Endothelial cell of umbilical vein (primary cell): ENCODE data around the gene CERS3. TPM values are rescaled to one million over a fixed set of nuclear protein-coding genes. Genes with fewer than 3 reads are reported as not detected.

ENCODE experiments used
- BruUV-seq: library from RNA; stranded (reverse); fragments of 400-500 nt; replicated peaks from 2 replicates; lab custom pipeline; 2021; lab: Mats Ljungman, UMichigan
- CTCF ChIA-PET: fragments of 300-600, 350-600 bp; sonication (Branson Sonifier 250); formaldehyde crosslinking; loops from one replicate; lab custom pipeline; 2021; ENCODE audit warnings: antibody characterized with exemption, inconsistent platforms; lab: Charles Lee
- POLR2A ChIA-PET: fragments of 300-600, 350-600 bp; sonication (Branson Sonifier 250); formaldehyde crosslinking; loops from one replicate; lab custom pipeline; 2021; ENCODE audit warnings: antibody characterized with exemption, inconsistent platforms; lab: Charles Lee
- DNase-seq: peaks from one replicate; pipeline ENCODE4 v3.0.0-alpha.2; 2011; ENCODE audit warnings: low read depth, low spot score
- FAIRE-seq: peaks from 2 replicates; lab custom pipeline; 2011; peaks lifted over from hg19 to GRCh38; lab: Jason Lieb, UNC
- H2AFZ ChIP-seq: 2 replicates; pipeline ENCODE4 v1.6.0; 2012; ENCODE audit warnings: low read depth, low read length, control low read depth, inconsistent platforms
- H3K27ac ChIP-seq: 2 replicates; pipeline ENCODE4 v1.5.1; 2011; ENCODE audit warnings: low read depth, mild to moderate bottlenecking, control low read depth, low read length, moderate library complexity; ENCODE audit not compliant: insufficient read depth
- H3K27me3 ChIP-seq, 2 experiments: 2 replicates each; pipeline versions ENCODE4 v1.6.0 to v1.6.1; 2011; ENCODE audit warnings: low read length in 2 of 2, mixed read lengths in 1 of 2; ENCODE audit not compliant: control insufficient read depth in 2 of 2, insufficient read depth in 2 of 2
- H3K36me3 ChIP-seq, 2 experiments: 2 replicates in 1 of 2; 3 replicates in 1 of 2; pipeline ENCODE4 v1.5.1; 2011; ENCODE audit warnings: low read length in 2 of 2, mild to moderate bottlenecking in 1 of 2, moderate library complexity in 1 of 2; ENCODE audit not compliant: control insufficient read depth in 2 of 2, insufficient read depth in 2 of 2; ENCODE audit errors: extremely low read depth in 1 of 2
- H3K4me1 ChIP-seq: 3 replicates; pipeline ENCODE4 v1.5.1; 2011; ENCODE audit warnings: mild to moderate bottlenecking, low read length; ENCODE audit not compliant: control insufficient read depth, insufficient read depth; ENCODE audit errors: extremely low read depth
- H3K4me2 ChIP-seq: 2 replicates; pipeline ENCODE4 v1.6.1; 2011; ENCODE audit warnings: low read length, control low read depth, mixed read lengths; ENCODE audit not compliant: insufficient read depth
- H3K4me3 ChIP-seq, 3 experiments: fragments of 200-600 bp in 1 of 3; sonication (generic), shearing (Covaris generic) in 1 of 3; replicated peaks in 1 of 3; 2 replicates each; pipeline ENCODE4 v1.5.1; 2011 to 2016; ENCODE audit warnings: control low read depth in 3 of 3, low read length in 3 of 3, mild to moderate bottlenecking in 2 of 3, inconsistent platforms in 1 of 3, low read depth in 1 of 3, moderate library complexity in 1 of 3; ENCODE audit not compliant: insufficient read depth in 1 of 3
- H3K79me2 ChIP-seq: 2 replicates; pipeline ENCODE4 v1.6.0; 2012; ENCODE audit warnings: low read length, inconsistent platforms; ENCODE audit not compliant: control insufficient read depth, insufficient read depth
- H3K9ac ChIP-seq: replicated peaks from 2 replicates; pipeline ENCODE3; 2011; ENCODE audit warnings: low read length, control low read depth; ENCODE audit not compliant: insufficient read depth; ENCODE audit errors: extremely low read depth
- H3K9me1 ChIP-seq: replicated peaks from 3 replicates; pipeline ENCODE4 v1.6.0; 2011; ENCODE audit warnings: mild to moderate bottlenecking, low read length; ENCODE audit not compliant: control insufficient read depth, insufficient read depth; ENCODE audit errors: extremely low read depth
- H3K9me3 ChIP-seq: replicated peaks from 2 replicates; pipeline ENCODE4 v1.5.1; 2012; ENCODE audit warnings: low read length, inconsistent platforms; ENCODE audit not compliant: control insufficient read depth, insufficient read depth
- H4K20me1 ChIP-seq: replicated peaks from 2 replicates; pipeline ENCODE3; 2011; ENCODE audit warnings: mild to moderate bottlenecking, low read length; ENCODE audit not compliant: control insufficient read depth, insufficient read depth; ENCODE audit errors: extremely low read depth
- EZH2 ChIP-seq: IDR thresholded peaks from 2 replicates; pipeline ENCODE4 v1.6.1; 2012; ENCODE audit warnings: borderline replicate concordance, low read depth, mild to moderate bottlenecking, moderate library complexity, low read length, inconsistent platforms; ENCODE audit not compliant: severe bottlenecking
- FOS ChIP-seq: IDR thresholded peaks from 2 replicates; pipeline ENCODE4 v1.6.1; 2011; ENCODE audit warnings: mild to moderate bottlenecking, low read length, moderate library complexity, borderline replicate concordance; ENCODE audit not compliant: insufficient read depth
- GATA2 ChIP-seq: IDR thresholded peaks from 2 replicates; pipeline ENCODE4 v1.7.0; 2011; ENCODE audit warnings: low read depth, mild to moderate bottlenecking, moderate library complexity, mixed read lengths, low read length; ENCODE audit not compliant: insufficient read length, insufficient read depth
- JUN ChIP-seq: IDR thresholded peaks from 2 replicates; pipeline ENCODE4 v1.6.1; 2011; ENCODE audit warnings: borderline replicate concordance, low read depth; ENCODE audit not compliant: insufficient read length, insufficient read depth
- MYC ChIP-seq: IDR thresholded peaks from one replicate; pipeline ENCODE4 v1.6.1; 2011; ENCODE audit warnings: mild to moderate bottlenecking, low read depth, low read length
- POLR2A ChIP-seq: IDR thresholded peaks from 2 replicates; pipeline ENCODE4 v1.6.1; 2012; ENCODE audit warnings: low read depth, mild to moderate bottlenecking, control low read depth, low read length
- POLR2AphosphoS5 ChIP-seq: IDR thresholded peaks from 2 replicates; pipeline ENCODE4 v1.6.1; 2012; ENCODE audit warnings: low read depth, mild to moderate bottlenecking, control low read depth, low read length, moderate library complexity; ENCODE audit not compliant: insufficient read depth
- dilution Hi-C: fragments of 300-500 bp; cut with MboI; formaldehyde crosslinking; loops from one replicate; pipeline ENCODE4 v1.15.0; 2019; ENCODE audit warnings: low sequenced_read_pairs; ENCODE audit not compliant: extremely low pct_ligation_motif_present
- intact Hi-C: fragments of 100-400 bp; cut with micrococcal nuclease; formaldehyde crosslinking; loops from one replicate; pipeline ENCODE4 v1.10.0; 2022
- polyA plus RNA-seq, 4 experiments: library from polyadenylated mRNA; depleted of rRNA in 3 of 4; stranded (reverse) in 3 of 4; unstranded in 1 of 4; fragments of >200 nt; gene quantifications; 2 replicates each; pipeline versions ENCODE4 v1.2.1 to v1.2.3, GENCODE V29; 2011 to 2012; ENCODE audit warnings: missing spikeins in 1 of 4
- total RNA-seq: library from RNA; stranded (reverse); gene quantifications from 2 replicates; pipeline ENCODE4 v1.2.3, GENCODE V29; 2021
- TF ChIP-seq, protein P1 (sequence below): IDR thresholded peaks from 2 replicates; pipeline ENCODE4 v1.6.1; 2011; ENCODE audit not compliant: insufficient read depth, insufficient read length
- TF ChIP-seq, protein P2 (sequence below), 2 donors: IDR thresholded peaks; 1 replicate in 1 of 2; 2 replicates in 1 of 2; pipeline ENCODE4 v1.5.1; 2011; ENCODE audit warnings: low read length in 2 of 2, mild to moderate bottlenecking in 2 of 2, moderate library complexity in 2 of 2, control low read depth in 1 of 2, inconsistent platforms in 1 of 2, low read depth in 1 of 2; ENCODE audit not compliant: insufficient read depth in 1 of 2; ENCODE audit errors: extremely low read depth in 1 of 2

The CERS3 gene
- total and polyA plus RNA-seq, 2 donors (not counting 3 experiments of a cell fraction or from before 2014, with no cell fraction given): not detected

DNA sequence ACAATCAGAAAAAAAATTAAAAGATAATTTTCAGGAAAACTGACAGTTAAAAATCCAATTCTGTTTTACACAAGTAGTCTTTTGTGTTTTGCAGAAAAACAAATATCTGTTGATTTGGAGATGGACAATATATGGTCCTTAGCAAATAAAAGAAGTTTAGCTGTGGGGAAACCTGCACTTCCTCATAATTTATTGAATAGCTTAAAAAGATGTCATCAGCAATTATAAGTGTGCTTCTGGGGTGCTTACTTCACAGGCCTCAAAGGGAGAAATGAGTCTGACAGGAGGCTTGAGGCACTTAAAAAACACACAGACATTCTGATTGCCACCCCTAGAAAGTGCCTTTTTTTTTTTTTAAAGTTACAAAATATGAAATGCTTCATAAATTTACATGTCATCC, 31.6 kb upstream of the CERS3 start:
- H2AFZ ChIP-seq: no peak overlapping the region
- no peaks in the 10 kb centered on the region for H3K9me1 ChIP-seq
- H3K27me3 ChIP-seq: no peaks in the 10 kb centered on the region
- ChIA-PET CTCF (interaction anchor here (1.4 kb wide), 1 partner anchor 12 kb away, joined by 8 read pairs; no protein-coding TSS in a partner anchor), POLR2A (no interaction called here)
- FAIRE-seq (no peak), DNase-seq (no peak)
- intact Hi-C loops: no loop called here
- dilution Hi-C loops: no loop called here
- H3K4me1 ChIP-seq: no peaks in the 10 kb centered on the region
- TF ChIP-seq, protein P1, sequence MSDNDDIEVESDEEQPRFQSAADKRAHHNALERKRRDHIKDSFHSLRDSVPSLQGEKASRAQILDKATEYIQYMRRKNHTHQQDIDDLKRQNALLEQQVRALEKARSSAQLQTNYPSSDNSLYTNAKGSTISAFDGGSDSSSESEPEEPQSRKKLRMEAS: no peak
- no peak for TF ChIP-seq POLR2A
- TF ChIP-seq, protein P2, sequence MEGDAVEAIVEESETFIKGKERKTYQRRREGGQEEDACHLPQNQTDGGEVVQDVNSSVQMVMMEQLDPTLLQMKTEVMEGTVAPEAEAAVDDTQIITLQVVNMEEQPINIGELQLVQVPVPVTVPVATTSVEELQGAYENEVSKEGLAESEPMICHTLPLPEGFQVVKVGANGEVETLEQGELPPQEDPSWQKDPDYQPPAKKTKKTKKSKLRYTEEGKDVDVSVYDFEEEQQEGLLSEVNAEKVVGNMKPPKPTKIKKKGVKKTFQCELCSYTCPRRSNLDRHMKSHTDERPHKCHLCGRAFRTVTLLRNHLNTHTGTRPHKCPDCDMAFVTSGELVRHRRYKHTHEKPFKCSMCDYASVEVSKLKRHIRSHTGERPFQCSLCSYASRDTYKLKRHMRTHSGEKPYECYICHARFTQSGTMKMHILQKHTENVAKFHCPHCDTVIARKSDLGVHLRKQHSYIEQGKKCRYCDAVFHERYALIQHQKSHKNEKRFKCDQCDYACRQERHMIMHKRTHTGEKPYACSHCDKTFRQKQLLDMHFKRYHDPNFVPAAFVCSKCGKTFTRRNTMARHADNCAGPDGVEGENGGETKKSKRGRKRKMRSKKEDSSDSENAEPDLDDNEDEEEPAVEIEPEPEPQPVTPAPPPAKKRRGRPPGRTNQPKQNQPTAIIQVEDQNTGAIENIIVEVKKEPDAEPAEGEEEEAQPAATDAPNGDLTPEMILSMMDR (IDR thresholded peaks at IDR 0.05; ENCODE audit: extremely low read depth in 1 of 2, insufficient read depth in 1 of 2, low read depth in 1 of 2, low read length in 2 of 2): no peak
- no peak for TF ChIP-seq FOS
- TF ChIP-seq JUN: no peak
- no peak for TF ChIP-seq MYC
- TF ChIP-seq POLR2AphosphoS5: no peak
- TF ChIP-seq EZH2: no peak
- TF ChIP-seq GATA2: no peak
- no TSS peak for BruUV-seq
- no peak overlapping the region for H3K4me3 ChIP-seq
- H3K9ac ChIP-seq: no peak overlapping the region
- no peaks in the 10 kb centered on the region for H3K9me3 ChIP-seq
- no peaks in the 10 kb centered on the region for H3K36me3 ChIP-seq
- no peaks in the 10 kb centered on the region for H3K79me2 ChIP-seq
- H3K27ac ChIP-seq: no peak overlapping the region
- H4K20me1 ChIP-seq: no peaks in the 10 kb centered on the region
- H3K4me2 ChIP-seq: no peak overlapping the region
